Brain microvascular endothelial cell (primary cell): Measurements from ENCODE around the gene KCNIP3.

Experiments used
- DNase-seq: peaks from one replicate; pipeline ENCODE4 v3.0.0-alpha.2; 2020
- H3K27ac ChIP-seq: fragments of 250-450 bp; sonication (Bioruptor Pico); 2 replicates; pipeline ENCODE4 v1.5.1; 2020; ENCODE audit warnings: mild to moderate bottlenecking, moderate library complexity
- H3K27me3 ChIP-seq: fragments of 250-450 bp; sonication (Bioruptor Pico); replicated peaks from 2 replicates; pipeline ENCODE4 v1.5.1; 2020; ENCODE audit warnings: mild to moderate bottlenecking
- H3K36me3 ChIP-seq: fragments of 250-450 bp; sonication (Bioruptor Pico); replicated peaks from 2 replicates; pipeline ENCODE4 v1.5.1; 2020; ENCODE audit warnings: mild to moderate bottlenecking
- H3K4me3 ChIP-seq: 2 replicates; pipeline ENCODE4 v1.5.1; 2011; ENCODE audit warnings: low read depth, mild to moderate bottlenecking, control low read depth, low read length, moderate library complexity
- CTCF ChIP-seq: IDR thresholded peaks from 2 replicates; pipeline ENCODE4 v1.5.1; 2011; ENCODE audit warnings: low read depth, mild to moderate bottlenecking, moderate library complexity, low read length, control low read depth, inconsistent platforms; ENCODE audit errors: missing control alignments
- in situ Hi-C: cut with HindIII; loops from 2 replicates; pipeline ENCODE4 v1.10.0; 2017; ENCODE audit warnings: low sequenced_read_pairs, low pct_ligation_motif_present

KCNIP3 gene

GRCh38 chr2:95382686-95383634 lies 85.8 kb downstream of the KCNIP3 start:
- Histone ChIP-seq H3K27me3 (no peaks in the 10 kb centered on the region), H3K36me3 (no peaks in the 10 kb centered on the region), H3K27ac (no peak overlapping the region), H3K4me3 (no peak overlapping the region)
- TF ChIP-seq CTCF: no peak
- no peak for DNase-seq
- in situ Hi-C loops: no loop called here

GRCh38 chr2:95383635-95384027 lies 86.5 kb downstream of the KCNIP3 start:
- Histone ChIP-seq H3K27me3 (no peaks in the 10 kb centered on the region), H3K4me3 (no peak overlapping the region), H3K27ac (no peak overlapping the region), H3K36me3 (no peaks in the 10 kb centered on the region)
- no peak for TF ChIP-seq CTCF
- in situ Hi-C loops: no loop called here
- DNase-seq: no peak

- no peak for DNase-seq
- H3K4me3 ChIP-seq: no peak overlapping the region
- no peak overlapping the region for H3K27ac ChIP-seq
- TF ChIP-seq CTCF: peak; percentile 9
- H3K27me3 ChIP-seq: no peaks in the 10 kb centered on the region
- in situ Hi-C loops: no loop called here
- no peaks in the 10 kb centered on the region for H3K36me3 ChIP-seq
These were observed 87.9 kb downstream of the KCNIP3 start for GRCh38 chr2:95384854-95385569.

GRCh38 chr2:95385570-95385984 lies 88.4 kb downstream of the KCNIP3 start:
- H3K36me3 ChIP-seq: no peaks in the 10 kb centered on the region
- in situ Hi-C loops: no loop called here

GRCh38 chr2:95386031-95386430 lies 88.9 kb downstream of the KCNIP3 start:
- Histone ChIP-seq H3K4me3 (no peak overlapping the region), H3K36me3 (no peaks in the 10 kb centered on the region), H3K27me3 (no peaks in the 10 kb centered on the region), H3K27ac (no peak overlapping the region)
- DNase-seq: no peak
- in situ Hi-C loops: no loop called here
- TF ChIP-seq CTCF: no peak

More at GRCh38 chr2:95385570-95385984, 88.4 kb downstream of the KCNIP3 start:
- DNase-seq: no peak
- H3K27ac ChIP-seq: no peak overlapping the region
- no peak for TF ChIP-seq CTCF
- H3K27me3 ChIP-seq: no peaks in the 10 kb centered on the region
- H3K4me3 ChIP-seq: no peak overlapping the region
